ENCODE data around the gene PRAMEF2.
"Not testable (repeated sequence)": the region's sequence is repeated elsewhere in the genome, so short reads cannot be mapped to it uniquely, and the experiment has no call there.

PRAMEF2 gene

GRCh38 chr1:12856786-12857185 lies at the start of gene PRAMEF2:
Gene PRAMEF2 (plus strand): TSS chr1:12857086. CDS start chr1:12859010, 1,924 bp downstream.
- H3K4me1 ChIP-seq (ENCODE audit: control insufficient read depth, insufficient read depth, low read length); H3K27ac ChIP-seq (ENCODE audit: extremely low read depth, low read depth, low read length); H3K36me3 ChIP-seq (ENCODE audit: control insufficient read depth in 2 of 2, insufficient read depth in 1 of 2, low read length in 2 of 2); H3K4me3 ChIP-seq (ENCODE audit: low read depth, low read length); H3K9me3 ChIP-seq (ENCODE audit: control insufficient read depth, insufficient read depth, low read depth, low read length); POLR2A ChIA-PET: not testable (repeated sequence)
- CTCF ChIA-PET: interaction anchor here (0.6 kb wide), 1 partner anchor 946 kb away, joined by 3 read pairs; no protein-coding TSS in a partner anchor

GRCh38 chr1:12809933-12810332 lies 47.0 kb upstream of the PRAMEF2 start:
- TF ChIP-seq WT1 (tag by site-specific recombination; IDR thresholded peaks at IDR 0.05) (no peak), ZNF274 (IDR thresholded peaks at IDR 0.05; ENCODE audit: low read length) (no peak), ZNF274 (tag by site-specific recombination; IDR thresholded peaks at IDR 0.05; ENCODE audit: borderline replicate concordance) (no peak), ZIC2 (tag by site-specific recombination; IDR thresholded peaks at IDR 0.05) (no peak), ZSCAN23 (tag by site-specific recombination; IDR thresholded peaks at IDR 0.05) (no peak), ZNF837 (tag by site-specific recombination; IDR thresholded peaks at IDR 0.05) (no peak), ZNF133 (tag by site-specific recombination; IDR thresholded peaks at IDR 0.05) (no peak), ZNF354C (tag by site-specific recombination; IDR thresholded peaks at IDR 0.05; ENCODE audit: borderline replicate concordance, low read depth) (no peak), ZNF214 (tag by site-specific recombination; IDR thresholded peaks at IDR 0.05; ENCODE audit: borderline replicate concordance) (no peak), SETDB1 (IDR thresholded peaks at IDR 0.05; ENCODE audit: insufficient read length, low read length) (no peak), ZNF416 (tag by site-specific recombination; IDR thresholded peaks at IDR 0.05) (no peak), ZNF266 (tag by site-specific recombination; IDR thresholded peaks at IDR 0.05; ENCODE audit: low read depth) (no peak), ZBTB48 (tag by site-specific recombination; IDR thresholded peaks at IDR 0.05) (no peak), ZNF132 (tag by site-specific recombination; IDR thresholded peaks at IDR 0.05; ENCODE audit: borderline replicate concordance) (no peak)

GRCh38 chr1:12810691-12811408 lies 46.0 kb upstream of the PRAMEF2 start:
- ChIA-PET POLR2A (no interaction called here), CTCF (no interaction called here)
- no peak overlapping the region for H3K27ac ChIP-seq (ENCODE audit: extremely low read depth, low read depth, low read length)
- H3K4me1 ChIP-seq (ENCODE audit: control insufficient read depth, insufficient read depth, low read length): no peaks in the 10 kb centered on the region
- no peak overlapping the region for H3K4me3 ChIP-seq (ENCODE audit: low read depth, low read length)
- no peaks in the 10 kb centered on the region for H3K36me3 ChIP-seq (ENCODE audit: control insufficient read depth in 2 of 2, insufficient read depth in 1 of 2, low read length in 2 of 2)
- H3K9me3 ChIP-seq (ENCODE audit: control insufficient read depth, insufficient read depth, low read depth, low read length): no peaks in the 10 kb centered on the region
- TF ChIP-seq ZNF521 (tag by site-specific recombination; IDR thresholded peaks at IDR 0.05) (no peak), ZNF654 (tag by site-specific recombination; IDR thresholded peaks at IDR 0.05; ENCODE audit: low read depth) (no peak), ZNF747 (tag by site-specific recombination; IDR thresholded peaks at IDR 0.05) (no peak), ZNF19 (tag by site-specific recombination; IDR thresholded peaks at IDR 0.05; ENCODE audit: low read depth) (no peak), ZSCAN18 (tag by site-specific recombination; IDR thresholded peaks at IDR 0.05) (no peak), RBAK (tag by site-specific recombination; IDR thresholded peaks at IDR 0.05) (no peak), ZNF157 (tag by site-specific recombination; IDR thresholded peaks at IDR 0.05) (no peak), ZNF211 (tag by site-specific recombination; IDR thresholded peaks at IDR 0.05; ENCODE audit: low read depth) (no peak), ZBTB6 (tag by site-specific recombination; IDR thresholded peaks at IDR 0.05) (no peak), ZNF791 (tag by site-specific recombination; IDR thresholded peaks at IDR 0.05) (no peak), PRDM1 (tag by site-specific recombination; IDR thresholded peaks at IDR 0.05) (no peak), ZNF544 (tag by site-specific recombination; IDR thresholded peaks at IDR 0.05) (no peak), ZNF777 (tag by site-specific recombination; IDR thresholded peaks at IDR 0.05; ENCODE audit: borderline replicate concordance) (no peak), HOXC10 (CRISPR knock-in tag; IDR thresholded peaks at IDR 0.05) (no peak), KLF10 (tag by site-specific recombination; IDR thresholded peaks at IDR 0.05) (no peak), ZNF558 (tag by site-specific recombination; IDR thresholded peaks at IDR 0.05) (no peak)

More at GRCh38 chr1:12809933-12810332, 47.0 kb upstream of the PRAMEF2 start:
- Histone ChIP-seq H3K27ac (ENCODE audit: extremely low read depth, low read depth, low read length) (no peak overlapping the region), H3K36me3 (ENCODE audit: control insufficient read depth in 2 of 2, insufficient read depth in 1 of 2, low read length in 2 of 2) (no peaks in the 10 kb centered on the region), H3K4me3 (ENCODE audit: low read depth, low read length) (no peak overlapping the region), H3K4me1 (ENCODE audit: control insufficient read depth, insufficient read depth, low read length) (no peaks in the 10 kb centered on the region), H3K9me3 (ENCODE audit: control insufficient read depth, insufficient read depth, low read depth, low read length) (no peaks in the 10 kb centered on the region)
- POLR2A ChIA-PET: no interaction called here
- CTCF ChIA-PET: no interaction called here
